HG02852 (cell line): ENCODE results near the gene PLXNB2.
"Not testable (repeated sequence)": the region's sequence is repeated elsewhere in the genome, so short reads cannot be mapped to it uniquely, and the experiment has no call there.

ENCODE experiments used
- ATAC-seq: cut with Tn5 transposase; IDR thresholded peaks from one replicate; pipeline ENCODE4 v1.9.1; 2021; ENCODE audit warnings: mild to moderate bottlenecking, moderate library complexity; ENCODE audit not compliant: unreplicated experiment

PLXNB2 gene, protein sequence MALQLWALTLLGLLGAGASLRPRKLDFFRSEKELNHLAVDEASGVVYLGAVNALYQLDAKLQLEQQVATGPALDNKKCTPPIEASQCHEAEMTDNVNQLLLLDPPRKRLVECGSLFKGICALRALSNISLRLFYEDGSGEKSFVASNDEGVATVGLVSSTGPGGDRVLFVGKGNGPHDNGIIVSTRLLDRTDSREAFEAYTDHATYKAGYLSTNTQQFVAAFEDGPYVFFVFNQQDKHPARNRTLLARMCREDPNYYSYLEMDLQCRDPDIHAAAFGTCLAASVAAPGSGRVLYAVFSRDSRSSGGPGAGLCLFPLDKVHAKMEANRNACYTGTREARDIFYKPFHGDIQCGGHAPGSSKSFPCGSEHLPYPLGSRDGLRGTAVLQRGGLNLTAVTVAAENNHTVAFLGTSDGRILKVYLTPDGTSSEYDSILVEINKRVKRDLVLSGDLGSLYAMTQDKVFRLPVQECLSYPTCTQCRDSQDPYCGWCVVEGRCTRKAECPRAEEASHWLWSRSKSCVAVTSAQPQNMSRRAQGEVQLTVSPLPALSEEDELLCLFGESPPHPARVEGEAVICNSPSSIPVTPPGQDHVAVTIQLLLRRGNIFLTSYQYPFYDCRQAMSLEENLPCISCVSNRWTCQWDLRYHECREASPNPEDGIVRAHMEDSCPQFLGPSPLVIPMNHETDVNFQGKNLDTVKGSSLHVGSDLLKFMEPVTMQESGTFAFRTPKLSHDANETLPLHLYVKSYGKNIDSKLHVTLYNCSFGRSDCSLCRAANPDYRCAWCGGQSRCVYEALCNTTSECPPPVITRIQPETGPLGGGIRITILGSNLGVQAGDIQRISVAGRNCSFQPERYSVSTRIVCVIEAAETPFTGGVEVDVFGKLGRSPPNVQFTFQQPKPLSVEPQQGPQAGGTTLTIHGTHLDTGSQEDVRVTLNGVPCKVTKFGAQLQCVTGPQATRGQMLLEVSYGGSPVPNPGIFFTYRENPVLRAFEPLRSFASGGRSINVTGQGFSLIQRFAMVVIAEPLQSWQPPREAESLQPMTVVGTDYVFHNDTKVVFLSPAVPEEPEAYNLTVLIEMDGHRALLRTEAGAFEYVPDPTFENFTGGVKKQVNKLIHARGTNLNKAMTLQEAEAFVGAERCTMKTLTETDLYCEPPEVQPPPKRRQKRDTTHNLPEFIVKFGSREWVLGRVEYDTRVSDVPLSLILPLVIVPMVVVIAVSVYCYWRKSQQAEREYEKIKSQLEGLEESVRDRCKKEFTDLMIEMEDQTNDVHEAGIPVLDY (N-terminal part only)

DNA sequence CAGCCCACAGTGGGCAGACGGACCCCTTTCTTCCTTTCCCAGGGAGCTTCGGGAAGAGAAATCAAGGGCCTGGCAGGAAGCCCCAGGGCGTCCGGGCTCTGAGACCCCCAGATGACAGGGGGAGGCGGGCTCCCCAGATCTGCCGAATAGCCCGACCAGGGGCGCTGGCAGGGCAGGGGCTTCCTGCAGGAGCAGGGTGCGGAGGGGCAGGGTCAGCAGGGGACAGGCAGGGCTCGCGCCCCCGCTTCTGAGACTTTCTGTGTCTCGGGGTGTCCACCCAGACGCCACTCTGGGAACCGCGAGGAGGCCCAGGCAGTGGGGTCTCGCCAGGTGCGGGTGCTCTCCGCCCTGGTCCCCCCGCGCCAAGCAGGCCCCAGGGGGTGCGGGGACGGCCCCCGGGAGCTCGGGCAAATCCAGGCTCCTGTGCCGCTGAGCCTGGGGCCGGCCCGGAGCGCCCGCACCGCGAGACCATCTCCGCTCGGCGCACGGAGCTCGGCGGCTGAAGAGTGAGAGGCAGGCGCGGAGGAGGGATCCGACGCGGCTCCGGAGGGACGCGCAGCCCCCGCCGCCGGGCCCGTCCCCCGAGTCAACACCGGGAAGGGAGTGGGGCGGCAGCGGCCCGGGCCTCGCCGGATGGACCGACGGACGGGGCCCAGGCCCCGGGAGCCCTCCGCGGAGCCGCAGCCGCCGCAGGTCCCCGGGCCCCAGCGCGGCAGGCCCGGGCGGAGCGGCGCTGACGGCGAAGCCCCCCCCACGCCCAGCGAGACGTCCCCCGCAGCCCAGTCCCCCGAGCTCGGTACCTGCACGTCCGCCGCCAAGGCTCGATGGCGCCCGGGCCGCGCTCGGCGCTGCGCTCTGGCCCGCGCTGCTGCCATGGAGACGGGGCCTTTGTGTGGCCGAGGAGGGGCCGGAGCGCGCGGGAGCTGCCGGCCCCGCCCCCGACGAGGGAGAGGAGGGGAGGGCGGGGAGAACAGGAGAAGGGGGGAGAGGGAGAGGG is at the start of gene PLXNB2:
Gene PLXNB2 (minus strand): TSS at position 894 of the 997 bp plus-strand sequence. CDS start 17,062 bp downstream, outside the sequence.
- ATAC-seq = no peak

DNA sequence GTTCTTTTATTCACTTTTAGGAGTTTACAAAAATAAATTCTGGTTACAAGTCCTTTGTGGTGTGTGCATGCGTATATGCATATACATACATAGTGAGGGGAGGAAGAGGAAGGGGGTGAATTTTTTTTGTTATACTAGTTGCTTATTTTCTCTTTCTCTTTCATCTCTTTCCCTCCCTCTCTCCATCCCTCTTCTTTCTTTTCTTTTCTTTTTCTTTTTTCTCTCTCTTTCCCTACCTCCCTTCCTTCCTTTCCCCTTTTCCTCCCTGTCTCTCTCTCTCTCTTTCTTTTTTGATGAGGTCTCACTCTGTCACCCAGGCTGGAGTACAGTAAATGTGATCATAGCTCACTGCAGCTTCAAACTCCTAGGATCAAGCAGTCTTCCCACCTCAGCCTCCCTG is 49.8 kb upstream of the PLXNB2 start:
- no peak for ATAC-seq

DNA sequence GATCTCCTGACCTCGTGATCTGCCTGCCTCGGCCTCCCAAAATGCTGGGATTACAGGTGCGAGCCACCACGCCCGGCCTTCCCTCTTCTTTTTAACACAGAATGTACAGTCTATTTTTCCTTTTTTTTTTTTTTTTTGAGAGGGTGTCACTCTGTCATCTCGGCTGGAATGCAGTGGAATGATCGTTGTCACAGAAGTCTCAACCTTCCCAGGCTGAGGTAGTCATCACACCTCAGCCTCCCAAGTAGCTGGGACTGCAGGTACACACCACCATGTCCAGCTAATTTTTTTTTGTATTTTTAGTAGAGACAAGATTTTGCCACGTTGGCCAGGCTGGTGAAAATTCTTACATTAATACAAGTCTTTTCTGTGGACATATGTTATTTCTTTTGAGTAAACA is 48.7 kb upstream of the PLXNB2 start:
- no peak for ATAC-seq

DNA sequence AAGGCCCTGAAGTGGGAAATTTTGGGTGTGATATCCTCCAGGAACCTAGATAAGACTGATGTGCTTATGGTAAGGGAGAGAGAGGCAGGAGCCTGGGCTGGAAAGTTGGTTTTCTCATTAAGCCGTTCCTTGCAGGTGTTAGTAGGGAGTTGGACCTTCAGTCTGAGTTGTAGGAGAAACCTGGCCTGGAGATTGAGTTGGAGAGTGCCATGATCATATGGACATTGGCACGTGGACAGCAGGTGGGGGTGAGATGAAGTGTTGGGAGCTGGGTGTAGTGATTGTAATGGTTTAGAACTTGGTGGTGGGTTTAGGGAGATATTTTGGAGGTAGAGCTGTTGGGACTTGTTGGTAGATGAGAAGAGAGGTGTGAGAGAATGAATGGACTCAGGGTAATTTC is 40.6 kb upstream of the PLXNB2 start:
- no peak for ATAC-seq

DNA sequence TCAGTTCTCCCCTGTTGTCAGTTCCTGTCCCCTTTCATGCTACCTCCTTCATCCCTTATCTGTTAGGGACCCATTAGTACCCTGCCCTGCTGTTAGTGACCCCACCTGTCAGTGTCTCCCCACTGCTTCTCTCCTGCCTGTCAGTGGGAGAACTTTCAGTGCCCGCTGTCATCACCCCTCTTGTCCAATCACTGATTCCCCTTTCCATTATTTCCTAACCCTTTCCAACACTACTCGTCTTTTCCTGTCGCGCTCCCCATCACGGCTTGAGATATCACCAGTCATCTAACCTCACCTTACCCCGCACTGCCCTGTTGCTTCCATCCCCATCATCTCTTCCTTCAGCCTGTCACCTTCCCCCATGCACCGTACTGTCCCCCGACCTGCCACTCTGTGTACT is 39.7 kb upstream of the PLXNB2 start:
- ATAC-seq = no peak

DNA sequence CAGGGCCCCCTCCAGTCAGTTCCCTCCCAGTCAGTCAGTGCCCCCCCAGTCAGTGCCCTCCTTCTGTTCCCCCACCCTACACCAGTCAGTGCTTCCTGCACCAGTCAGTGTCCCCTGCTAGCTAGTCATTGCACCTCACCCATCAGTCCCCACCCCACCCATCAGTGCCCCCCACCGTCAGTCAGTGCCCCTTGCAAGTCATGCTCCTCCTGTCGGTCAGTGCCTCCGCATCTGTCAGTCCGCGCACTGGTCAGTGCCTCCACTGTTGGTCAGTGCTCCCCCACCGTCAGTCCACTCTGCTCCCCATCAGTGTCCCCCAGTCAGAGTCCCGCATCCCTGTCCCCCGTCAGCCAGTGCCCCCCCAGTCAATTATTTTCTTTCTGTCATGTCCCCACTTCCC is 39.0 kb upstream of the PLXNB2 start:
- ATAC-seq = no peak

DNA sequence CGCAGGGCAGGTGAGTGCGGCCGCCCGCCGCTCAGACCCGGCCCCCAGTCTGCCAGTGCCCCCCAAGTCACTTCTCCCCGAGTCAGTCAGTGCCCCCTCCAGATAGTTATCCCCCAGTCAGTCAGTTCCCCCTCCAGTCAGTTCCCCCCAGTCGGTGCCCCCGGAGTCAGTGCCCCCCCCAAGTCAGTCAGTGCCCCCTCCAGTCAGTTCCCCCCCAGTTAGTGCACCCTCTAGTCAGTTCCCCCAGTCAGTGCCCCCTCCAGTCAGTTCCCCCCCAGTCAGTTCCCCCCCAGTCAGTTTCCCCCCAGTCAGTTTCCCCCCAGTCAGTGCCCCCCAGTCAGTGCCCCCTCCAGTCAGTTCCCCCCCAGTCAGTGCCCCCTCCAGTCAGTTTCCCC is 36.1 kb upstream of the PLXNB2 start:
- ATAC-seq = no peak

DNA sequence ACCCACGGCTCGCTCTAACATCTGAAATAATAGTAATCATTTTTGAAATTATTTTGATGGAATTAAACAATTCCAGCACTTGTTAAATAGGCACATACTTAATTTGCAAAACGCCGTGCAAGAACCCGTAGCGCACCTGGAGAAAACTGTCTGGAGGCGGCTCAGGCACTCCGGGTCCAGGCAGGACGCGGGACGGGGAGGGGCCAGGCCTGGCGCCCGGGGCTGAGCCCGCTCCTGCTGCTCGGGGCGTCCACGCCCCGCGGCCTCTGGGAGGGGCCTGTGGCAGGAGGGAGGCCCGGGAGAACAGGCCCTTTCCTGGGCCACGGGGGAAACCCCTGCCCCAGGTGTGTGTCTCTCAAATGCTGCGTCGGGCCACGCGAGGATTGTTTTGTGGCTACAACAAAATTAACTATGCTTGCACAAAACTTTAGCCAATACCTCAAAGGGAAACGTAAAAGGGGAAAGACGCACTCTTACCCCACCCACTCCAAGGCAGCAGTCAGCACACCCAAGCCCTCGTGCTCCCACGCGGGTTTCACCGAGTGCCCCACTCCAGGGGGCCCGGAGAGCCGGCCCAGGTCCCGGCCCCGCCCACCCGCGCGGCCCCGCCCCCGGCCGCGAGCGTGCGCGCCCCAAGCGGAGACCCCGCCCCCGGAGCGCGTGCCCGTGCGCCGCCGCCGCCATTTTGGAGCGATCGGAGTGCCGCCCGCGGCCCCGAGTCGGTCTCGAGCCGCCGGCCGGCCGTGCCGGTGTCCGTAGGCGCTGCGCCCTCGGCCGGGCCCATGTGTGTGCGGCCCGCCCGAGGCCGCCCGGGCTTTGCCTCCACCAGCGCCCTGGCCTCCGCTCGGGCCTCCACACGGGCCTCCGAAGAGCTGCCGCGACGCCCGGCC is 35.5 kb upstream of the PLXNB2 start, which contains the start of gene PPP6R2:
Gene PPP6R2 (plus strand): TSS at position 677 of the 890 bp plus-strand sequence. CDS start 50,582 bp downstream, outside the sequence.
- peak; percentile 69 for ATAC-seq

DNA sequence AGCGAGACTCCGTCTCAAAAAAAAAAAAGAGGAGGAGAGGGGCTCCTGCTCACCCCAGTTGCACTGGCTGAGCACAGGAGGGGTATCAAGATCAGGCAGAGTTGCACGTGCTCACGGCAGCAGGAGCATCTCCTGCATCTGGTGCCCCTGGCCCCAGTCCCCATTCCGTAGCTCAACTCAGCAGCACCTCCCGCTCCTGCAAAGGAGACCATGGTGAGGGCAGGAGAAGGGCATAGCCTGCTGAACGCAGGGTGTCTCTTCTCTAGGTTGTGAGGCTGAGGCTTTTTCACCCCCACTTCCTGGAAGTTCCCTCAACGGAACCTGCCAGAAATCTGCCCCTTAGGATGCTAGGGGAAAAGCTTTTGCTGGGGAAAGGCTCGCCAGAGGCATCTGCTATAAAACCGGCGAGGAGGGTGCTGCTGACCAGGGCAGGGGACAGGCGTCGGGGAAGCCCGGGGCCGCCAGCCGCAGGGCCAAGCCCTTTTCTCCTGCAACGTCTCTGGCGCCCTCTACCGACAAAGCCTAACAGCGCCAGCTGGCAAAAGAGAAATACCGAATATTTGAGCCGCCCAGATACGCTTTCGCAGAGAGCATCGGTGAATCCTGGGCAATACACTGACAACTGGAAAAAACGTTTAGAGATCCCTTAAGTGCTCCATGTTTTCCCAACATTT is 34.7 kb upstream of the PLXNB2 start:
- ATAC-seq = peak; percentile 62

DNA sequence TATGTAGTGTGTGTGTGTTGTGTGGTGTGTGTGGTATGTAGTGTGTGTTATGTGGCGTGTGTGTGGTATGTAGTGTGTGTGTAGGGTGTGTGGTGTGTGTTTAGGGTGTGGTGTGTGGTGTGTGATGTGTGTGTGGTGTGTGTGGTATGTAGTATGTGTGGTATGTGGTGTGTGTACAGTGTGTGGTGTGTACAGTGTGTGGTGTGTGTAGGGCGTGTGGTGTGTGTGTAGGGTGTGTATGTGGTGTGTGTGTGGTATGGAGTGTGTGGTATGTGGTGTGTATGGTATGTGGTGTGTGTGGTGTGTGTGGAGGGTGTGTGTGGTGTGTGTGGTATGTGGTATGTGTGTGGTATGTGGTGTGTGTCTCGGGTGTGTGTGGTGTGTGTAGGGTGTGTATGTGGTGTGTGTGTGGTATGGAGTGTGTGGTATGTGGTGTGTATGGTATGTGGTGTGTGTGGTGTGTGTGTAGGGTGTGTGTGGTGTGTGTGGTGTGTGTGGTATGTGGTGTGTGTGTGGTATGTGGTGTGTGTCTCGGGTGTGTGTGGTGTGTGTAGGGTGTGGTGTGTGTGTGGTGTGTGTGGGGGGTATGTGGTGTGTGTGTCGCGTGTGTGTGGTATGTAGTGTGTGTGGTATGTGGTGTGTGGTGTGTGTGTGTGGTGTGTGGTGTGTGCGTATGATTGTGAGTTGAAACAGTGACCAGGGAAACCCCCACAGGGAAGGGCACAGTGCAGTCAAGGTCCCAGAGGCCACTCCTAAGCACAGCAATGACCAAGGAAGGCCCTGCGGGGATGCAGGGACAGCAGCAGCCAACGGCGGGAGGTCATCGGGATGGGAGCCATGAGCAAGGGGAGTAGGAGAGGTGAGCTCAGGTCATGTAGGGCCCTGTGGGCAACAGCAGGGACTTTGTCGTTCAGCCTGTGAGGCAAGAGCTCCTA is 32.8 kb upstream of the PLXNB2 start:
- ATAC-seq = no peak

DNA sequence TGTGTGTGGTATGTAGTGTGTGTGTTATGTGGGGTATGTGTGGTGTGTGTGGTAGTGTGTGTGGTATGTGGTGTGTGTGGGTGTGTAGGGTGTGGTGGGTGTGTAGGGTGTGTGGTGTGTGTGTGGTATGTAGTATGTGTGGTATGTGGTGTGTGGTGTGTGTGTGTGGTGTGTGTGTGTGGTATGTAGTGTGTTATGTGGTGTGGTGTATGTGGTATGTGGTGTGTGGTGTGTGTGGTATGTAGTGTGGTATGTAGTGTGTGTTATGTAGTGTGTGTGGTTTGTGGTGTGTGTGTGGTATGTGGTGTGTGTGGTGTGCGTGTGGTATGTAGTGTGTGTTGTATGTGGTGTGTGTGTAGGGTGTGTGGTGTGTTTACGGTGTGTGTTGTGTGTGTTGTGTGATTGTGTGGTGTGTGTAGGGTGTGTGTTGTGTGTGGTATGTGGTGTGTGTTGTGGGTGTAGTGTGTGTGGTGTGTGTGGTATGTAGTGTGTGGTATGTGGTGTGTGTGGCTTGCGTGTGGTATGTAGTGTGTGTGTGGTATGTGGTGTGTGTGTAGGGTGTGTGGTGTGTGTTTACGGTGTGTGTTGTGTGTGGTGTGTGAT is 31.5 kb upstream of the PLXNB2 start:
- no peak for ATAC-seq

DNA sequence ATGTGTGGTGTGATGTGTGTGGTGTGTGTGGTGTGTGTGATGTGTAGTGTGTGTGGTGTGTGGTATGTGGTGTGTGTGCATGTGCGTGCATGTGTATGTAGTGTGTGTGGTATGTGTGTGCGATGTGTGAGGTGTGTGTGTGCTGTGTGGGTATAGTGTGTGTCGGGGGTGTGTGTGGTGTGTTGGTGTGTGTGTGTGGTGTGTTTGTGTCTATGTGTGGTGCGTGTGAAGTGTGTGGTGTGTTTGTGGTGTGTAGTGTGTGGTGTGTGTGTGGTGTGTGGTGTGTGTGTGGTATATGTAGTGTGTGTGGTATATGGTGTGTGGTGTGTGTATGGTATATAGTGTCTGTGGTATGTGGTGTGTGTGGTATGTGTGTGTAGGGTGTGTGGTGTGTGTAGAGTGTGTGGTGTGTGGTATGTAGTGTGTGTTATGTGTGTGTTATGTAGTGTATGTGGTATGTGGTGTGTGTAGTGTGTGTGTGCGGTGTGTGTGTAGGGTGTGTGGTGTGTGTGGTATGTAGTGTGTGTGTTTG is 30.7 kb upstream of the PLXNB2 start:
- no peak for ATAC-seq

DNA sequence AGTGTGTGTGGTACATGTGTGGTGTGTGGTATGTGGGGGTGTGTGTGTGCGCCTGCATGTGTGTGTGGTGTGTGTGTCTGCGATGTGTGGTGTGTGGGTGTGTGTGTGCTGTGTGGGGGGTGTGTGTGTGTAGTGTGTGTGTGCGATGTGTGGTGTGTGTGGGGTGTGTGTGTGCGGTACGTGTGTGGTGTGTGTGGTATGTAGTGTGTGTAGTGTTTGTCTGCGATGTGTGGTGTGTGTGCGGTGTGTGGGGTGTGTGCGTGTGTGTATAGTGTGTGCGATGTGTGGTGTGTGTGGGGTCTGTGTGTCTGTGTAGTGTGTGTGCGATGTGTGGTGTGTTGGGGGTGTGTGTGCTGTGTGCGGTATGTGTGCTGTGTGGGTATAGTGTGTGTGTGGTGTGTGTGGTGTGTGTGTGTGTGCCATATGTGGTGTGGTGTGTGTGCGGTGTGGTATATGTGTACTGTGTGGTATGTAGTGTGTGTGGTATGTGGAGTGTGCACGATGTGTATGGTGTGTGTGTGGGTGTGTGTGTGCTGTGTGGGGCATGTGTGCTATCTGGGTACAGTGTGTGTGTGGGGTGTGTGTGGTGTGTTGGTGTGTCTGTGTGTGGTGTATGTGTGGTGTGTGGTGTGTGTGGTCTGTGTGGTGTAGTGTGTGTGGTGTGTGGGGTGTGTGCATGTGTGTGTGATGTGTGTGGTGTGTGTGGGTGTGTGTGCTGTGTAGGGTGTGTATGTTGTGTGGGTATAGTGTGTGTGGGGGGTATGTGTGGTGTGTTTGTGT is 30.0 kb upstream of the PLXNB2 start:
- no peak for ATAC-seq

DNA sequence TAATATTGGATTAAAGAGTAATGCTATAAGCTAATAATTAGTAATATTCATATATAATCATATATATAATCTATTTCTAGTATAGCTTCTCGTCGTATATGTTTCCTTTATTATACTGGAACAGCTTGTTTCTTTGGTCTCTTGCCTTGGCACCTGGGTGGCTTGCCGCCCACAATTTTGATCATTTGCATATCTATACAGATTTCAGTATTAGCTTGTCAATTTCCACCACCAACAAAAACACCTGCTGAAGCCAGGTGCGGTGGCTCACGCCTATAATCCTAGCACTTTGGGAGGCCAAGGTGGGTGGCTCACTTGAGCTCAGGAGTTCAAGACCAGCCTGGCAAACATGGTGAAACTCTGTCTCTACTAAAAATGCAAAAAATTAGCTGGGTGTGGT is 27.0 kb upstream of the PLXNB2 start:
- not testable (repeated sequence) for ATAC-seq

DNA sequence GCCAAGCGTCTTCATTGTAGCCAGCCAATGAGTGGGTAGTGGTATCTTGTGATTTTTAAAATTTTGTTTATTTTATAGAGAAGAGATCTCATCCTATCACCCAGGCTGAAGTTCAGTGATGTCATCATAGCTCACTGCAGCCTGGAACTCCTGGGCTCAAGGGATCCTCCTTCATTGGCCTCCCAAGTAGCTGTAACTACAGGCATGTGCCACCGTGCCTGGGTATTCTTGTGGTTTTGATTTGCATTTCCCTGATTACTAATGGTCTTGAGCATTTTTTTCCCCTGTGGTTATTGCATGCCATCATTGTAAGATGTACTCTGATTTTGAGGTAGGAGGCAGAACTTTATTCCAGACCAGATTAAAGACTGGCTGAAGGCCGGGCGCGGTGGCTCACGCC is 21.8 kb upstream of the PLXNB2 start:
- no peak for ATAC-seq

DNA sequence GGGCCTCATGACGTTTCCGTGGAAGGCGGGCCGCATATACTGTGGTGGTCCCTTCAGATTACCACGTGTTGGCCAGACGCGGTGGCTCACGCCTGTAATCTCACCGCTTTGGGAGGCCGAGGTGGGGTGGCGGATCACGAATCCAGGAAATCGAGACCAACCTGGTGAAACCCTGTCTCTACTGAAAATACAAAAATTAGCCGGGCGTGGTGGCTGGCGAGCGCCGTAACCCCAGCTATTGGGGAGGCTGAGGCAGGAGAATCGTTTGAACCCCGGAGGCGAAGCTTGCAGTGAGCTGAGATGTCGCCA is 20.2 kb upstream of the PLXNB2 start:
- ATAC-seq = no peak
